Measurements from ENCODE around the gene ARL16. TPM values are rescaled to one million over a fixed set of nuclear protein-coding genes. Genes with fewer than 3 reads are reported as not detected.
A peak's percentile ranks its signal among the peaks of the same experiment; 100 is the strongest.

The ARL16 gene
- total and polyA plus RNA-seq, 2 of the 8 experiments (the other 6 are each of a cell fraction or from before 2014, with no cell fraction given), result 37.0 to 60.8 TPM

DNA sequence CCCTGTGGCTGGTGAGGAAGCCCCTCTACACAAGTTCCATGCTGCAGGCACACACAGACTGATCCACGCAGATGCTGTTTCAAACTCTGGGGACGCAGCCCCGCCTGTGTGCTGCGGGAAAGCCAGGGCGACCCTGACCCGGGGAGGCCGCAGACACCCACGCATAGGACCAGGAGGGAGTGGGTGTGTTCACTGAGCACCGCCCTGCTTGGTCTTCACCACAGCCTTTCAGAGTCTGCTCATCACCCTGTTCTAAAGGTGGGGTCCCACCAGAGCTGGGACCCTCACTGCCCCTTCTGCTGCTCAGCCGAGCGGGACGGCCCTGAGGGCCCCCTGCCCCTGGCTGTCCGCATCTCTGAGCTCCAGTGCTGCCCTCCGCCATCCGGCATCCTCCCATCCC is 39.1 kb downstream of the ARL16 start:
- no peak overlapping the region for H3K27ac ChIP-seq (ENCODE audit: low read depth, low read length)
- H2BK20ac ChIP-seq (ENCODE audit: low read length), result no peak overlapping the region
- peaks cover 2 to 15% (median 9%) of the 10 kb centered on the region in 4 experiments; a peak in 5 of 7 replicates for H3K27me3 ChIP-seq (replicated peaks in 1 of 4; ENCODE audit: control insufficient read depth in 3 of 4, extremely low read depth in 1 of 4, insufficient read depth in 3 of 4, low read length in 3 of 4)
- no peak overlapping the region for H4K91ac ChIP-seq (replicated peaks; ENCODE audit: insufficient read length, low read length)
- no peak overlapping the region for H3K56ac ChIP-seq (replicated peaks; ENCODE audit: insufficient read length, low read depth, low read length)
- FAIRE-seq, result no peak
- H3K23ac ChIP-seq (ENCODE audit: insufficient read length), result no peak overlapping the region
- H3K4ac ChIP-seq (replicated peaks; ENCODE audit: insufficient read length, low read depth, low read length), result no peak overlapping the region
- no peaks in the 10 kb centered on the region for H3K79me2 ChIP-seq (ENCODE audit: control insufficient read depth in 1 of 2, insufficient read depth in 2 of 2, low read length in 2 of 2)
- WGBS, 2 experiments (ENCODE audit: extremely low coverage in 1 of 2, insufficient coverage in 1 of 2, insufficient read length in 1 of 2, insufficient replicate concordance in 2 of 2, low coverage in 1 of 2, low lambda C conversion rate in 2 of 2, missing lambda C conversion rate in 1 of 2), result 94% methylated on average over 10 of the region's 15 CpGs; no CpG with 5 or more reads in 1 of the 2 experiments
- no peak overlapping the region for H2AK5ac ChIP-seq (ENCODE audit: low read depth, low read length)
- no peak overlapping the region for H3K18ac ChIP-seq (ENCODE audit: extremely low read depth, low read length)
- H2BK5ac ChIP-seq (ENCODE audit: low read depth, low read length), result no peak overlapping the region
- no peak overlapping the region for H3K4me2 ChIP-seq (ENCODE audit: insufficient read depth in 1 of 2, low read depth in 2 of 2, low read length in 2 of 2)
- peaks cover 0 to 3% (median 1%) of the 10 kb centered on the region in 4 experiments; a peak in 3 of 8 replicates for H3K36me3 ChIP-seq (ENCODE audit: control insufficient read depth in 2 of 4, insufficient read depth in 4 of 4, low read length in 3 of 4)
- H2BK120ac ChIP-seq (replicated peaks; ENCODE audit: low read depth, low read length), result no peak overlapping the region
- H4K5ac ChIP-seq (ENCODE audit: insufficient read length, low read depth, low read length), result no peak overlapping the region
- peaks cover 0 to 14% (median 1%) of the 10 kb centered on the region in 4 experiments; a peak in 4 of 7 replicates for H3K4me1 ChIP-seq (replicated peaks in 1 of 4; ENCODE audit: control insufficient read depth in 3 of 4, insufficient read depth in 4 of 4, low read length in 3 of 4)
- no peak overlapping the region for H3K14ac ChIP-seq (ENCODE audit: insufficient read length)
- ChIA-PET POLR2A (ENCODE audit: partially characterized antibody) (interaction anchor here (1.1 to 1.5 kb wide), 2 partner anchors 14 to 131 kb away, joined by 3 read pairs; no protein-coding TSS in a partner anchor), CTCF (ENCODE audit: partially characterized antibody) (interaction anchor here (0.6 to 1.1 kb wide), 2 partner anchors 16 to 43 kb away, joined by 3 read pairs; no protein-coding TSS in a partner anchor)
- H2BK12ac ChIP-seq (ENCODE audit: low read depth, low read length), result no peak overlapping the region
- H3K23me2 ChIP-seq (ENCODE audit: low read depth, low read length), result peaks cover 10% of the 10 kb centered on the region
- H2BK15ac ChIP-seq (ENCODE audit: low read length), result no peak overlapping the region
- no peaks in the 10 kb centered on the region for H4K20me1 ChIP-seq (replicated peaks in 1 of 2; ENCODE audit: control insufficient read depth in 1 of 2, insufficient read depth in 2 of 2, low read length in 2 of 2)
- peaks cover 3% of the 10 kb centered on the region; the same call in 1 of the 2 replicates for H3K79me1 ChIP-seq (ENCODE audit: low read depth, low read length)
- DNase-seq (ENCODE audit: low read depth in 1 of 2, low spot score in 2 of 2), result no peak
- no peak overlapping the region for H2AFZ ChIP-seq (ENCODE audit: low read length)
- H3K9me3 ChIP-seq (ENCODE audit: insufficient read depth in 2 of 2, low read depth in 1 of 2, low read length in 1 of 2), result no peaks in the 10 kb centered on the region
- H4K8ac ChIP-seq (ENCODE audit: extremely low read depth, insufficient read depth, low read length), result peak overlapping the region; percentile 65; the same call in 1 of the 2 replicates
- H3K9ac ChIP-seq (replicated peaks in 1 of 4; ENCODE audit: extremely low read depth in 1 of 4, low read depth in 3 of 4, low read length in 3 of 4), result no peak overlapping the region
- H3K4me3 ChIP-seq (ENCODE audit: extremely low read depth in 1 of 4, insufficient read depth in 2 of 4, low read depth in 3 of 4, low read length in 4 of 4), result no peak overlapping the region
- TF ChIP-seq CHD2 (IDR thresholded peaks at IDR 0.05; ENCODE audit: low read length) (no peak), SIN3A (conservative IDR thresholded peaks at IDR 0.05 in 1 of 2, IDR thresholded peaks at IDR 0.05 in 1 of 2; ENCODE audit: low read depth in 1 of 2, low read length in 2 of 2) (no peak), GABPA (IDR thresholded peaks at IDR 0.05; ENCODE audit: borderline replicate concordance, insufficient read depth, low read length) (no peak), RNF2 (IDR thresholded peaks at IDR 0.05; ENCODE audit: borderline replicate concordance, low read depth, low read length, missing control alignments, poor library complexity, severe bottlenecking) (no peak), SAP30 (IDR thresholded peaks at IDR 0.05; ENCODE audit: insufficient read depth, insufficient replicate concordance, low read length) (no peak), EP300 (IDR thresholded peaks at IDR 0.05; ENCODE audit: borderline replicate concordance in 1 of 2, low read depth in 2 of 2, low read length in 2 of 2) (no peak), PHF8 (conservative IDR thresholded peaks at IDR 0.05; ENCODE audit: low read depth, low read length) (no peak), JUND (IDR thresholded peaks at IDR 0.05; ENCODE audit: low read length) (no peak)
- TF ChIP-seq, protein P1, sequence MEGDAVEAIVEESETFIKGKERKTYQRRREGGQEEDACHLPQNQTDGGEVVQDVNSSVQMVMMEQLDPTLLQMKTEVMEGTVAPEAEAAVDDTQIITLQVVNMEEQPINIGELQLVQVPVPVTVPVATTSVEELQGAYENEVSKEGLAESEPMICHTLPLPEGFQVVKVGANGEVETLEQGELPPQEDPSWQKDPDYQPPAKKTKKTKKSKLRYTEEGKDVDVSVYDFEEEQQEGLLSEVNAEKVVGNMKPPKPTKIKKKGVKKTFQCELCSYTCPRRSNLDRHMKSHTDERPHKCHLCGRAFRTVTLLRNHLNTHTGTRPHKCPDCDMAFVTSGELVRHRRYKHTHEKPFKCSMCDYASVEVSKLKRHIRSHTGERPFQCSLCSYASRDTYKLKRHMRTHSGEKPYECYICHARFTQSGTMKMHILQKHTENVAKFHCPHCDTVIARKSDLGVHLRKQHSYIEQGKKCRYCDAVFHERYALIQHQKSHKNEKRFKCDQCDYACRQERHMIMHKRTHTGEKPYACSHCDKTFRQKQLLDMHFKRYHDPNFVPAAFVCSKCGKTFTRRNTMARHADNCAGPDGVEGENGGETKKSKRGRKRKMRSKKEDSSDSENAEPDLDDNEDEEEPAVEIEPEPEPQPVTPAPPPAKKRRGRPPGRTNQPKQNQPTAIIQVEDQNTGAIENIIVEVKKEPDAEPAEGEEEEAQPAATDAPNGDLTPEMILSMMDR (IDR thresholded peaks at IDR 0.05; ENCODE audit: control extremely low read depth in 1 of 3, insufficient read depth in 1 of 3, low read depth in 1 of 3, low read length in 3 of 3), result no peak
